DND-41 (cell line): ENCODE results near the gene ATXN7L1.

Experiments
- CTCF ChIP-seq: IDR thresholded peaks from 2 replicates; pipeline ENCODE4 v1.5.1; 2012; ENCODE audit warnings: borderline replicate concordance, low read length, moderate library complexity, mild to moderate bottlenecking; ENCODE audit not compliant: poor library complexity, severe bottlenecking; ENCODE audit errors: extremely low read depth
- EZH2 ChIP-seq: IDR thresholded peaks from 3 replicates; pipeline ENCODE4 v1.6.1; 2012; ENCODE audit warnings: borderline replicate concordance, low read depth, mild to moderate bottlenecking, moderate library complexity, low read length, inconsistent platforms; ENCODE audit not compliant: severe bottlenecking

- TF ChIP-seq CTCF (no peak), EZH2 (no peak)
These were observed 182.8 kb downstream of the ATXN7L1 start for GRCh38 chr7:105693576-105693975.
